ENCODE measurements around the gene KRT71. TPM values are rescaled to one million over a fixed set of nuclear protein-coding genes. Genes with fewer than 3 reads are reported as not detected.

Gene KRT71
- polyA plus RNA-seq, 1 donor, result not detected

DNA sequence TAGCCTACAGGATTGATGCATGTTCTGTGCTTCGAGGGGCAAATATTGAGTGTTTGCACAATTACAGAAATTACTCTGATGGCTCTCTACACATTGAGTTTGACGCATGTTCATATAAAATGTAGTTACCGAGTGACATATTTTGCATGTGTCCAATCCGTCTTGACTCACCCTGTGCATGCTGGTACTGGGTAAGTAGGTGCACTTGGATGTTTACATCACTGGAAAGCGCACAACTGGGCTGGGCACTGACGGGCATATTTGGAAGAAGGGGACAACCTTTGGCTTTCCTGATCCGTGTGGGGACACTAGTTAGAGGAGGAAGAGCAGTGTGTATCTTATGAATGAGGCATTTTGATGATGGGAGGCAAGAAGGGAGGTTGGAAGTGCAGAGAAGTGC, 55.0 kb downstream of the KRT71 start:
- DNase-seq (ENCODE audit: low read depth), result no peak

DNA sequence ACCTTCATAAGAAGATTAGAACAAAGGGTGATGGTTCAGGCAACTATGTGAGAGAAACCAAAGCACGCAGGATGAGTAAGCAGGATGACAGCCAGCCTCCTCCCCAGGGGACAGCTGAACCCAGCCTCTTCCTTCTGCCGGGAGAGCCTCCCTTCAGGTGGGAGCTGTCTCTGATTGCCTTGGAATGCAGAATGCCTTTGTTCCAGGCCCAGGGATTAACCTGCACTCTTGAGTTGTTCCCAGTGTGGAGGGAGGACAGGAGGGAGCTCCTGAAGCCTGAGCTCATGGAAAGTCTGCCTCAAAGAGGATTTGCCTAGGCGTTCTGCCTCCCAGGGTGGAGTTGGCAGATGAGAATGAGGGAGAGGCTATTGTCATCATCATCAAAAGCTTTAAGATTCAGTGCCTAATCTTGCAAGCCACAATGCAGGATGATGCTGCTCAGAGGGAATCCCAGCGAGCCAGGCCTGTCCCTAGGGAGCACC, 56.3 kb downstream of the KRT71 start:
- DNase-seq (ENCODE audit: low read depth), result no peak

DNA sequence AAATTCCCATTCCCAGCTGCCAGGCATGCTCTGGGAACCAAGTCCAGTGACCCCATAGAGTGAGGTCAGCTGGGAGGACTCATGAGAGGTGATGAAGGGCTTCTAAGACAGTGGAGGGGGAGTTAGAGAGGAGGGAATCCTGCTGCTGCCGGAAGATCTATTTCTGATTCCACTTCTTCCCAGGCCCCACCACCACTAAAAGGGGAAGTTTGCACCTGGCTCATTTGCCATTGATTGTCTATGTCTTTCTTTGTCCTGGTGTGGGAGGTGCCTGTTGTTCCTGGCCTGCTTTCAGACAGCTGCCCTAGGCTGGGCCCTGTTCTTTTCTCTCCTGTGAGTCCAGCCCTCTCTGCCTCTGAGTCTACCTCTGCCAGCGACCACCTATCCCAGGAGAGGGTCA, 56.9 kb downstream of the KRT71 start:
- no peak for DNase-seq (ENCODE audit: low read depth)

DNA sequence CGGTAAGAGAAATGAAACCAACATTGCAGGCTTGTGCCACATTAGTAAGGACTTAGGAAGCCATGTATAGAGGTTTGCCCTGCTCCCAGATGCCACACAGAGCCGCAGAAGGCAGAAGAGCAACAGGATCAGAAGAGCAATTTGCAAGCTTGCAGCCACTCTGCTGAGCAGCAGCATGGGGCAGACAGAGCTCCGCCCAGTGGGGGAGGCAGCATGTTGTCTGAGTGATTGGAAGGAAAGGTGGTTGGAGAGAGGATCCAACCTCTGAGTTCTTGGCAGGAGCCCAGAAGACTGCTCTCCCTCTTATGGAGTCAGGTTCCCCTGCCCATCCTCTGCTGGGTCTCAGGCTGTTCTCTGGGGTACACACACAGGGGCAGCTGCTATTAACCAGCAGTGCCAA, 57.6 kb downstream of the KRT71 start:
- no peak for DNase-seq (ENCODE audit: low read depth)

DNA sequence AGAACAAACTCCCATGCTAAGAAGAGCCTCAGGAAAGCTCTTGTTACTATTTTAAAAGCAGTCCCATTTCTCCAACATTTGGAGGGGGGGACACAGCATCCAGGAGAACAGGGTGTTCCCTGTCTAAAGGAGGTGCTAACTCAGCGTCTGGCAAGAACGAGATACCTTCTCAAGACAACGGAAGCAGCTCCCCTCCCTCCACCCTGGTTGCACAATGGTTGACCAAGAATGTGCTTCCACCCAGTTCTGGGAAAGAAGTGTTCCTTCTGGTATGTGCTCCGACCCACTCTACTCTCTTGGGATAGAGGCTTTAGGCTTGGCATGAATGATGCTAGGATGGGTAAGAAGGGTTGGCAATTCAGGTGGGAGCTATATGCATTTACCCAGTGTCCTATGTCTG, 58.4 kb downstream of the KRT71 start:
- DNase-seq (ENCODE audit: low read depth), result no peak

DNA sequence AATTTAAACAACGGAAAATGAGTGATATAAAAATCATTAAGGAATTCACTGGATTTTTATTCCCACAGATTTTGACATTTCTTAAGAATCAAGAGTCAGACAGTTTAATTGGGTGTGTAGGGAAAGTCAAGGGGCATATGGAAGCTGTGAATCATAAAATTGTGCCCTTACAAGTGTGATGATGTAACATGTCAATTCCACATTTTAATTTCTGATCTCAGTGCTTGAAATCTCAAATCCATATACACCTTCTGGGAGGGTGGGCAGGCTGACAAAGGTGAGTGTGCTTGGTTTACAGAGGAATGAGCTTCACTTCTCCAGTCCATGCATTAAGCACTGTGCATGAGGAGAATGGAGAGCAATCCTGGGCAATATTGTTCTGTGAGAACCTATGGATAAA, 58.8 kb downstream of the KRT71 start:
- no peak for DNase-seq (ENCODE audit: low read depth)

Other genes with a start within 250 kb of the KRT71 start
- not detected for gene KRT83, start 231.7 kb downstream of the KRT71 start, polyA plus RNA-seq (ENCODE audit: insufficient read length)
- gene KRT85, start 185.7 kb downstream of the KRT71 start, polyA plus RNA-seq (ENCODE audit: insufficient read length), result not detected
- gene KRT84, start 167.5 kb downstream of the KRT71 start, polyA plus RNA-seq (ENCODE audit: insufficient read length), result not detected
- not detected for gene KRT82, start 146.8 kb downstream of the KRT71 start, polyA plus RNA-seq (ENCODE audit: insufficient read length)
- not detected for gene KRT75, start 118.8 kb downstream of the KRT71 start, polyA plus RNA-seq (ENCODE audit: insufficient read length)
- gene KRT6B, start 101.0 kb downstream of the KRT71 start, polyA plus RNA-seq (ENCODE audit: insufficient read length), result not detected
- gene KRT6C, start 79.3 kb downstream of the KRT71 start, polyA plus RNA-seq (ENCODE audit: insufficient read length), result not detected
- gene KRT6A, start 59.9 kb downstream of the KRT71 start, polyA plus RNA-seq (ENCODE audit: insufficient read length), result not detected
- gene KRT5, start 32.8 kb downstream of the KRT71 start, polyA plus RNA-seq (ENCODE audit: insufficient read length), result 0.24 TPM
- not detected for gene KRT74, start 20.7 kb upstream of the KRT71 start, polyA plus RNA-seq (ENCODE audit: insufficient read length)
- gene KRT72, start 48.3 kb upstream of the KRT71 start, polyA plus RNA-seq (ENCODE audit: insufficient read length), result 0.08 TPM
- not detected for gene KRT73, start 65.4 kb upstream of the KRT71 start, polyA plus RNA-seq (ENCODE audit: insufficient read length)
- gene KRT2, start 99.1 kb upstream of the KRT71 start, polyA plus RNA-seq (ENCODE audit: insufficient read length), result not detected
- gene KRT1, start 127.3 kb upstream of the KRT71 start, polyA plus RNA-seq (ENCODE audit: insufficient read length), result 1.0 TPM
- not detected for gene KRT77, start 150.4 kb upstream of the KRT71 start, polyA plus RNA-seq (ENCODE audit: insufficient read length)
- gene KRT76, start 224.2 kb upstream of the KRT71 start, polyA plus RNA-seq (ENCODE audit: insufficient read length), result not detected
- not detected for gene KRT3, start 243.0 kb upstream of the KRT71 start, polyA plus RNA-seq (ENCODE audit: insufficient read length)